Posterior cingulate gyrus (tissue), 11 donors: ENCODE results near the gene FETUB.
"Not testable (repeated sequence)": the region's sequence is repeated elsewhere in the genome, so short reads cannot be mapped to it uniquely, and the experiment has no call there.

Experiments used
- DNase-seq, 10 donors: peaks; one replicate each; pipeline versions ENCODE4 v3.0.0 to v3.0.0-alpha.2; 2020 to 2021; ENCODE audit warnings: mixed read lengths in 3 of 10
- intact Hi-C: fragments of 100-400 bp; cut with DNase I; formaldehyde crosslinking; loops from one replicate; pipeline ENCODE4 v1.15.1; 2023

The FETUB gene

DNA sequence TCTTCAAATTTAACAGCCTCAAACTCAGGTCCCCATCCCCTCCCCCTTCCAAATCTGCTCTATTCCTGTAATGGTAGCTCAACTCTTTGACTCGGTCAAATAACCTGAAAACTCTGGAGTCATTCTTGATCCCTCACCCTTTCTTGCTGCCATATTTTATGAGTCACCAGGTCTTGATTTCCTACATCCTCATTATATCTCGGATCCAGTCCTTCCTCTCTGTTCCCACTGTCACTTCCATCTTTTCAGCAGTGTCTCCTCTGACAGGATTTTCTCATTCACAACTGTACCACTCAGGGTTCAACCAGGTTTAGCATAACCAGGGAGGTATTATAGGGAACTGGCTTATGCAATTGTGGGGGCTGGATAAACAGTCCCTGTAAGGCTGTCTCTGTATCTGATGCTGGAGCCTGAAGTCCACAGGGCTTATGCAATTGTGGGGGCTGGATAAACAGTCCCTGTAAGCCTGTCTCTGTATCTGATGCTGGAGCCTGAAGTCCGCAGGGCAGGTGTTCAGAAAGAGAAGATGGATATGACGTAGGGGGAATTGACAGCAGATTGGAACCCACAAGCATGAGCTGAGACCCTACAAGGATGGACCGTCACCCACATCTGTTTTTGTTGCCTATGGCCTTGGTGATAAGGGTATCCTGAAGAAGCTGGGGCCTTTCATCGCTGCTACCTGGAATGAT lies 9.1 kb upstream of the FETUB start:
- DNase-seq = no peak
- intact Hi-C loops = no loop called here

DNA sequence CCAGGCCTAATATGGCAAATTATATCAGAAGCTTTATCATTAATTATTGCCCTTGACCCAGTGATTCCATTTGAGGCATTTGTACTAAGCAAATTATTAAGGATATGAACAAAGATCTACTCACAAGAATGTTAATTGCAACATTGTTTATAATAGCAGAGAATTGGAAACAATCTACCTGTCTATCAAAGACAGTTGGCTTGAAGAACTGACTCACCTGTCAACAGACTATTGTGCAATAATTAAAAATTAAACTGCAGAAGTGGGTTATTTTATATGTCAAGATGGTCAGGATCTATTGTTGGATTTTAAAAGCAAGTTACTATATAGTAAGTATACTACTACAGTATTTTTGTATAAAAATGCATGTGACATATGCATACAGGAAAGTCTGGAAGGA lies 6.7 kb upstream of the FETUB start:
- DNase-seq = no peak
- intact Hi-C loops = no loop called here

DNA sequence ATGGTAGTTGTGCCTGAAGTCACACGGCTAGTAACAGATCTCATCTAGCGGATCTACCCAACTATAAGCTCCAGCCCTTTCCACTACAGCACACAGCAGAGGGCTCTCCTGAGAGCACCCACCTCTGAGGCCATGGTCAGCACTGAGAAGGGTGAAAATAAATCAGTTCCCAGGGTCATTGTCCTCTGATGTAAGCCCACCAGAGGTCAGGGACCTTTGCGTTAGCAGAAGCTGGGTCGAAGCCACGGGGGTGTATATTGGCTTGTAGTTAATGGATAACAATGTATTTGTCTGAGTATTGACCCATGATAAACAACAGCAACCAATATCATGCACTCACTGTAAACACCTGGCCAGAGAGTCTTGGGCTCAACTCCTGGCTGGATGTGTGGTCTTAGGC lies 6.0 kb upstream of the FETUB start:
- DNase-seq, intact Hi-C loops: not testable (repeated sequence)

DNA sequence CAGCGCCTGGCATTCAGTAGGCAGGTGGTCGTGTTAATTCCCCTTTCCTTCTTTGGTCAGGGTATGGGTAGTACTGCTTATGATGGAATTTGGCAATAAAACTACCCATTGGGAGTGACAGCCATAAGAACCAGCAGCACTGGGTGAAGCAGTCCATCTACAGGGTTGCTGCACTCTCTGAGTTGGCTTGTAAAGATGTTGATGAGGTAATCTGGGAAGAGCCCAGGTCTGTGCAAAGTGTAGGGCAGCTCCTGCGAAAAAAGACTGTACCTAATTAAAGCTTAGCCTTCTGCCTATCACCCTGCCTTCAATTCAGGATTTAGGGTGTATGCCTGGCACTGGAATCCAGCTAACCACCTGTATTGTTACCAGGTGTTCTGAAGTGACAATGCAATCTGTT lies 4.7 kb upstream of the FETUB start:
- no peak for DNase-seq
- intact Hi-C loops = no loop called here

DNA sequence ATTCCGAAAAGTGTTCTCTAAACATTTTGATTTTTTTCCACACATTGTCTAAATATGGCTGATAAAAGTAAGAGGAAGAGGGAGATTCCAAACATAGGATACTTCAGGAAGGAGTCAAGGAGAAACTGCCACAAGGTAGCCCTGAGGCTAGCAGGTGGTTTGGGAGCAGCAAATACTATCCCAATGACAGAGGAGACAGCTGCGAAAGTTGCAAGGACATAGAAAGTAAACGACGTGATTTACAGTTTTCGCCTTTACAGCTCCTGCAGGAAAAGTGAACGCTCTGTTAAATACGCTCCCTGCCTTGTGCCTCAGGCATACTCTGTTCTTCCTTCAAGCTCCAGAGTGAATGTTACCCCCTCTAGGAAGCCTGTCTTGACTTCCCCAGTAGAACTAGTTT lies 3.7 kb upstream of the FETUB start:
- intact Hi-C loops = no loop called here
- DNase-seq = no peak

DNA sequence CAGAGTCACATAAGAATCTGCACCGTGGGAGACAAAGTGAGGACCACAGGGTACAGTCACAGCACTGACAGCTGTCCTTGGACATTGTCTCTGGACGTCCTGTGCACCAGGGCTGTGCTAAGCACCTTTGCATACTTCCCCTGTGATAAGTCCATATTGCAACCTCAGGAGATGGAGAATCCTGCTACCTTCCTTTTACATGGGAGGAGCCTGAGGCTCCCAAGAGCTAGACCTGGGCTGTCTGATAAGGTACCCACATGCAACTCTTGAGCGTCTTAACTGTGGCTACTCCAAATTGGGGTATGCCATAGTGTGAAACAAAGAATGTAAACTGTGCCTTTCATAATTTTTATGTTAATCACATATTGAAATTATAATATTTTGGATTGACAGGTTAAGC lies 2.5 kb upstream of the FETUB start:
- intact Hi-C loops = no loop called here

DNA sequence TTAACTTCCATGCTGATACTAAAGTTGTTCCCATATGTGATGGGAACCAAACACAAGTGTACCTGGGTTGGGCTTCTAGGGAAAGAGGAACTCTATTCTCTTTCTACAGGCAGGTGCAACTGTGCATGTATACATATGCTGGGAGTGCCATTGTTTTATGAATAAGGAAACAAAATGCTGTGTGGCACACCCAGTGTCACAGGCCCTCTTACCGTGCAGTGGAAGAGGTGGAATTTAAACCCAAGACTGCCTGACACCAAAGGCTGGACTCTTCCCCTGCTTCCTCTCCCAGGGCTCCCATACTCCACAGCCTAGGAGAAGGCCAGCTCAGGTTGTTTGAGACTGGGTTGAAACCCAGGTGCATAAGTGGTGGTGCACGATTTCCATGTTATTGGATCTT lies 1.9 kb upstream of the FETUB start:
- intact Hi-C loops = no loop called here
- DNase-seq = no peak

More for the DNA sequence above, 2.5 kb upstream of the FETUB start:
- DNase-seq = no peak

DNA sequence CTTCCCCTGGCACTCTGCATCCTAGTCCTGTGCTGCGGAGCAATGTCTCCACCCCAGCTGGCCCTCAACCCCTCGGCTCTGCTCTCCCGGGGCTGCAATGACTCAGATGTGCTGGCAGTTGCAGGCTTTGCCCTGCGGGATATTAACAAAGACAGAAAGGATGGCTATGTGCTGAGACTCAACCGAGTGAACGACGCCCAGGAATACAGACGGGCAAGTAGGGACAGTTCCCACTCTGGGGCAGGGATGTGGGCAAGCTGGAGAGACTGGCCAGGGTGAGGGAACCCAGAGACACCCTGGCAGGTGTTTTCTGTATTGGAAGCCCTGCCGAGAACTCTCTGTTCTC lies 247 bp downstream of the FETUB start:
- DNase-seq = peak in 5 of 10 donors; percentile 21 to 85 (median 35)
- intact Hi-C loops = no loop called here

DNA sequence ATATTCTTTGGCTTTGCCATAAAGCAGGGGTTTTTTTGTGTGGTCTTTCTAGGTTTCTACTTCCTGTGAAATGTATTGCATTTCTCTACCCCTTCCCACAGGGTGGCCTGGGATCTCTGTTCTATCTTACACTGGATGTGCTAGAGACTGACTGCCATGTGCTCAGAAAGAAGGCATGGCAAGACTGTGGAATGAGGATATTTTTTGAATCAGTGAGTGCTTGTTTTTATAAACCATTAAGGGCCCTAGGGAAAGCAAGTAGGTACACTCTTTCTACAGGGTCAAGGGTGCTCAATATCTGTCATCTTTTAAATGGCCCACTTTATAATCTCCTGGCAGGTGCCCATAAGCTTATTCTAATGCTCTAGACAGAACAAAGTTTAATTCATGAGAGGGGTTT lies 730 bp downstream of the FETUB start:
- no peak for DNase-seq
- intact Hi-C loops = no loop called here

DNA sequence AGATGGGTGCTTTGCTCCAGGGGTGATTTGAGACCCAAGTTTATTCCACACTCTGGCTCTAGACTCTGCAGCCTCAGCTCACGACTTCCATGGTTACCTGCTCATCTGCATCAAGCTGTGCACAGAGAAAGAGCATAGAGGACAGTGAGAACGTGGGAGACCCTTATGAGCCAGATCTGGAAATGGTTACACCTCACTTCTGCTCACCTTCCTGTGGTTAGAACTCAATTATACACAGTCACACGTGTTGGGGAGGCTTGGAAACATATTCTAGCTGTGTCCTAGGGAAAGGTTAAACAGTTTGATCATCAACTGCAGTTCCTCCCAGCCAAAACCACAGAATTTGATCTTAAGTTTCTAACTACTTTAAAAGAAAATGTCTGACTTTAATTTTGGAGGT lies 1.8 kb downstream of the FETUB start:
- no peak for DNase-seq
- intact Hi-C loops = no loop called here

DNA sequence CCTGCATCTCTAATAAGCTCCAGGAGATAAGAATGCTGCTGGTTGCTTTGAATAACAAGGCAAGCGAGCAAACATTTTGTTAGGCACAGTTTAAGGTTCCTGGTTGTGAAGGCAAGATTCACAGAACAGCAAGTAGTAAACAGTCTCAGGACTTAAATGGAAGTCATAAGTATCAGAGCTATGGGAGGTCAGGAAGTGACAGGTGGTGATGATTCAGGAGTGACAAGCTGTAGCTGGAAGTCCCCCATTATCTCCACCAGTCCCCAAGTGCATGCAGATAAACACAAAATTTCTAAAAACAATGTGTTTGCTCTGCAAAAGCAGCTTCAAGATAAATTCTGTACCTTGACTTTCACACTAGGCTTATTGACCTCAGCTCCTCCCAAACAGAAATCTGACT lies 3.3 kb downstream of the FETUB start:
- intact Hi-C loops = no loop called here
- DNase-seq = no peak

DNA sequence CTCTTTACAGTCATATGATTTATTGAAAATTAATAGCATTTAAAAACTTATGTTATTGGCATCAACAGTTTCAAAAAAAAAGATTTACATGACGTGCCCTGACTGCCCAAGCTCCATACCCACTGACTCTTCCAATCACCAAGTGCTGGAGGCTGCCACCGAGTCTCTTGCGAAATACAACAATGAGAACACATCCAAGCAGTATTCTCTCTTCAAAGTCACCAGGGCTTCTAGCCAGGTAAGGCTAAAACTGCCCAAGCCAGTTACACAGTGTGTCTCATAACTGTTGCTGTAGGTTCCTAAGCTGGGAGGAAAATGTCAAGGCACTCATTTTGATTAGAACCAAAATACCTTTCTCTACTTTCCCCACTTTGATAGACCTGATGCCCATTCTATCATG lies 4.5 kb downstream of the FETUB start:
- intact Hi-C loops = no loop called here
- no peak for DNase-seq

DNA sequence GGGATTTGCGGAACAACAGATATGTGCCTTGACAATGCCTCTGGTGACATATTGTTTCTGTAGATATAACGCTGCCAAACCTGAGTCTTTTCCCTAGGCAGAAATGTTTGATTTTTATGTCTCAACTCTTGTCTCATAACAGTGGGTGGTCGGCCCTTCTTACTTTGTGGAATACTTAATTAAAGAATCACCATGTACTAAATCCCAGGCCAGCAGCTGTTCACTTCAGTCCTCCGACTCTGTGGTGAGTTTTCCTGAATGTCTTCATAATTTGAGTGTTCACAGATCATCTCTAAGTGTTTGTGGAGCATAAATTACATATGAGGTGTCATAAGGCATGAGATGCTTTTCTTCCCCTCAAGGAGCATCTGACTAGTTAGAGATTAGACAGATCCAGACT lies 5.9 kb downstream of the FETUB start:
- intact Hi-C loops = no loop called here
- no peak for DNase-seq

DNA sequence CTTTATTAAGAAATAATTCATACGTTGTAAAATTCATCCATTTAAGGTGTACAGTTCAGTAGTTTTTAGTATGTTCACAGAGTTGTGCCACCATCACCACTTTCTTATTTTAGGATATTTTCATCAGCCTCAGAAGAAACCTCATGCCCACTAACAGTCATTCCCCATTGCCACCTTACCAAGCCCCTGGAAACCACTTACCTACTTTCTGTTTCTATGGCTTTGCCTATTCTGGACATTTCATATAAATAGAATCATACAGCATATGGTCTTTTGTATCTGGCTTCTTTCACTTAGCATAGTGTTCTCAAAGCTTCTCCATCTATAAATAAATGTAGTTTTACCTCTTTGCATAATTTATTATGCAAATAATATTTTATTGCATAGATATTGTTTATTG lies 6.6 kb downstream of the FETUB start:
- intact Hi-C loops = no loop called here

DNA sequence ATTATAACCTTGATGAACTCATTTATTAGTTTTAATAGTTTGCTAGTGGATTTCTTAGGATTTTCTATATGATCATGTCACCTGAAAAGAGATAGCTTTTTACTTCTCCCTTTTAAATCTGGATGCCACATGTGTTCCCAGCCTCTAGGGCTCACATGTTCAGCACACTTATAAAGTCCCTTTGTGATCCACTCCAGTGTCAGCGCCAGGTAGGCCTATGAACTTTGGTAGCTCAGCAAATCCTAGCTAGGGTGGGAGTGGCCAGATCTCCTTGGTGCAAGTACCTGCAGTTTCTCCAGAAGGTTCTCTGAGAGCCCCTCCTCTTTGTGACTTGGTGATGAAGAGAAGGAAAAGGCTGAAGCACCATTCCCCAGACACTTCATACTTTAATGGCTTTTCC lies 8.7 kb downstream of the FETUB start:
- intact Hi-C loops = no loop called here
- DNase-seq = no peak

More for the DNA sequence above, 6.6 kb downstream of the FETUB start:
- DNase-seq = no peak

DNA sequence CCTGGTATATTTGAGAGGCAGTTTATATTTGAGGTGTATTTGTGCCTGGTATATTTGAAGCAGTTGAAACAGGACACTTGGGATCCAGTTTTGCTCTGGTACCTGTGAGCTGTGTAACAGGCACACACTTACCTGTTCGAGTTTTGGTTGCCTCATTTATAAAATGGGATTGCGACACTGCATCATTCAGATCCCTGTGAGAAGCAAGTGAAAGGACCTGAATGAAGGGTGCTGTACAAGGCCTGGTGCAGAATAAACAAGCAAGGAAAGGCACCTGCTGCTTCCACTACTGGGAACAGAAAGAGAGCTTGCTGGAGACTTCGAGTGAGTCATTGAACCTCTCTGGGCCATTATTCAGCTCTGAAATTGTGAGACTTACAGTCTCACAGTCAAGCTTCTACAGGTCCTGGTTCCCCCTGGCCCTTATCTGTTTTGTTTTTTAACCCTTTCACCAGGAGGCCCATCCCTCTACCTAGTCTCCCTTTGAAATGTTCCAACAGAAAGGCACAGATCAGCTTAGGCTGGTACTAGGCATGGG lies 11.5 kb downstream of the FETUB start:
- DNase-seq = no peak
- intact Hi-C loops = no loop called here

DNA sequence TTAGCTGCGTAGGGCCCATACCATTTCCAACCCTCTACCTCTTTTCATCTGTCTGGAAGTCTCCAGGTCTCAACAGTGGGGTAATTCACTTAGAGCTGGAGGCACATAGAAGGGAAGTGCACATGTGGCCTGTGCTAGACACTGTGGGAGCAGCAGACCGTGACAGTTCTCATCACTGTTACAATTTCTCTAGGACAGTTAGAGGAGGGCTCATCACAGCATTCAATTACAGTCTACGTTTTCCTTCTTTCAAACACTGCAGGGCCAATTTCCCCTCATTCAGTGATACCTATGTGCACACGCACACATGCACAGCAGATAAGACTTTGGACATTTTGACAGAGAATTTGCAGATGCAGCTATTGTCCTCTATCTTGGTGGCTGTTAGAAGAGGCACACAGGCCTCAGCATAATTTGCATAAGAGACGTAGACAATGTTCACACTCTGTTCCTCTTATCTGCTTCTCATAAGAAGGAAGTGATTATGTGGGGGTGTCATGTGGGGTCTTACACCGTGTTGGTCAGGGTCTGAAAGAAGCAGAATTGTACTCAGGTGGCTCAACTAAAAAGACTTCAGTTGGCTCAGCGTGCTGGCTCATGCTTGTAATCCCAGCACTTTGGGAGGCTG lies 13.0 kb downstream of the FETUB start:
- DNase-seq = no peak
- intact Hi-C loops = no loop called here

DNA sequence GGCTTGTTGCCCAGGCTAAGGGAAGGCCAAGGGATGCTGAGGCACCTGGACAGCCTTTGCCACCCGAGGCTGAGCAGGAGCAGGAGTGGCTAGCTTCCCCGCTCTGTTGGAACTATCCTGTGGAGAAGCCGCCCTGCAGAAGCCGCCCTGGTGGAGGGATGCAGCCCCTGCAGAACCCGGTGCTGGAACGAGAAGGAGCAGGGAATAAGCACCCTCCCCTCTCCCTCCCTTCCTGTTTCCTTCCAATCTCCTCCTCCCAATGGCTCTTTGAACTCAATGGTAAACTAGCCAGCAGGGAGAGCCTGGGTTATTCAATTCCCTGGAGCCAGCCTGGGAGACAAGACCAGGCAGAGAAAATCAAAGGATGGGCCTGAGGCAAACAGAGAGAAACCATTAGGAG lies 13.8 kb downstream of the FETUB start:
- no peak for DNase-seq
- intact Hi-C loops = no loop called here

DNA sequence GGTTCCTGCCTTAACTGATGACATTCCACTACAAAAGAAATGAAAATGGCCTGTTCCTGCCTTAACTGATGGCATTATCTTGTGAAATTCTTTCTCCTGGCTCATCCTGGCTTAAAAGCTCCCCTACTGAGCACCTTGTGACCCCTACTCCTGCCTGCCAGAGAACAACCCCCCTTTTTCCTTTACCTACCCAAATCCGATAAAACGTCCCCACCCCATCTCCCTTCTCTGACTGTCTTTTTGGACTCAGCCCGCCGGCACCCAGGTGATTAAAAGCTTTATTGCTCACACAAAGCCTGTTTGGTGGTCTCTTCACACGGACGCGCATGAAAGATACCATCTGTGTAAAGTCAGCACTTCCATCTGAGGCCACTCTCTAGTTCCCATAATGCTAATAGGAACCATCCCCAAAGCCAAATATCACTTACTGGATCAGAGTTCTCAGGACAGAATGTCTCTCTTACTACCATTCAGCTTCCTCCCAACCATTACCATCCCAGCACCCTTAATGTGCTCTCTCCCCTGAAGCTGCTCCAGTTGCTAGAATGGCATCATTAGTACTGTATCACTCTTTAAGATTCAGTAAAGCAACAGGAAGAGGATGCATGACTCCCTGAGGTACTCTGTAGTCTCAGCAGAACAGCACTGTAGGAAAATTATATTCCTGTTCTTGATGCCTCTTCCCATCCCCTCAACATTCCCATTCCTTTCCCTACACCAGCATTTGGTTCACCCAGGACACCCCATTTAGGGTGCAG lies 23.3 kb downstream of the FETUB start:
- intact Hi-C loops = no loop called here
- no peak for DNase-seq

DNA sequence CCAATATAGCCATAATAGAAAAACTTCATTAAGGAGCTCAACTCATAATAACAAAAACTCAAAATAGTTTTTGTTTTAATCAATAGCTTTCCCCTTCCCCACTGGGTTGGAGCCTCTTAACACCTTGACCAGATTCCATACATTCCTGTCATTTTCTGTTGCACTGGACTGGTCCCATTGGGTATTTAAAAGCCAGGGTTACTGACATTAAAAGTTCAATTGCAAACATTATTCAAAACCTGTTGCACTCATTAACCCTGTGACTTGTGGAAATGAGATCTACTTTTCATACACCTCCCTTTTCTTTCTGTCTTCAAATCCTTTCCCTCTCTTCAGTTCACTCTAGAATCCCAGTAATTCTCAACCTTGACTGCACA lies 23.9 kb downstream of the FETUB start:
- no peak for DNase-seq
- intact Hi-C loops = no loop called here

DNA sequence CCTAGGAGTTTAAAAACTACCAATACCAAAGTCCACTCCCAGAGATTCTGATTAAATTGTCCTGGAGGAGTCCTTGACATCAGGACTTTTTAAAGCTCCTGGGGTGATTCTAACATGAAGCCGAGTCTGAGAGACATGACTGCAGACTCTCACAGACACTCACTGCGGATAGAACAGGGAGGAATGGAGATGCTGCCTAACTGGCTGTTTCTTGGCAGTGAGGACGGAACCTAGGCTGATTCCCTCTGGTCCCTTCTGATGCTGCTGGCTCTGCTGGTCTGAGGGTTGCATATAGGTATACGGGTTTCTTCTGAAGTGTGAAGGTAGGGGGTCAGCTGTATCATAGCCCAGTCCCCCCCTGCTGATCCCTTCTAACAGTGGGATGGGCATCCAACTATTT lies 24.3 kb downstream of the FETUB start:
- intact Hi-C loops = no loop called here
- DNase-seq = no peak

DNA sequence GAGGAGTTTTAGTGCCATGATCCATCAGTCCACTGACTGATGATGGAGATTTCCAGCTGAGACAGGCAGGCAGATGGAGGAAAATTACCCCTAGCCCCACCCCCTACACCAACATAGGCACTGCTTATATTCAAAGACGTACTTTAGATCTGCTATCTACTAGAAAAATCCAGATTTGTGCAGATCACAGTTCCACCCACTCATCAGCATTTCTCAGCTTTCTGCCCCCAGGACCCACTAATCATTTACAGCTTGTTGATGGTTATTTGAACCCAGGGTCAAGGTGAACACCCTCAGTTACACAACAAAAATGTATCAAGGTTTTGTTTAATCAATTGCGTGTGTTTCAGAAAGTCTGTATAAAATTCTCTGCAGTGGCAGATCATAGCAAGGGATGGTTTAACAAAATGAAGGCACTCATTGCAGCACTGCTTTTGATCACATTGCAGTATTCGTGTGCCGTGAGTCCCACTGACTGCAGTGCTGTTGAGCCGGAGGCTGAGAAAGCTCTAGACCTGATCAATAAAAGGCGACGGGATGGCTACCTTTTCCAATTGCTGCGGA lies 25.5 kb downstream of the FETUB start, which contains the start of gene HRG:
Gene HRG, plus strand, starts transcription at position 390 of the 564 bp plus-strand sequence. Its CDS starts 18 bp downstream, at position 408.
- no peak for DNase-seq
- intact Hi-C loops = no loop called here
